LNCaP clone FGC (cell line): ENCODE results near the gene HSPA5.
"Not testable (repeated sequence)": the region's sequence is repeated elsewhere in the genome, so short reads cannot be mapped to it uniquely, and the experiment has no call there.

ENCODE experiments used
- DNase-seq: peaks from one replicate; pipeline ENCODE4 v3.0.0-alpha.2; 2011; ENCODE audit warnings: low read depth
- H3K4me3 ChIP-seq: 2 replicates; pipeline ENCODE4 v1.5.1; 2011; ENCODE audit warnings: mild to moderate bottlenecking, low read depth, low read length, control low read depth
- TF ChIP-seq, protein P1 (sequence below): IDR thresholded peaks from 2 replicates; pipeline ENCODE4 v1.5.1; 2012; ENCODE audit warnings: mild to moderate bottlenecking; ENCODE audit not compliant: control insufficient read depth, insufficient read depth; ENCODE audit errors: extremely low read depth

HSPA5 gene

GRCh38 chr9:125241000-125241862 lies at the start of gene HSPA5:
TSS of gene HSPA5 (minus strand) at chr9:125241343. CDS start at chr9:125241126, 217 bp downstream.
- TF ChIP-seq, protein P1, sequence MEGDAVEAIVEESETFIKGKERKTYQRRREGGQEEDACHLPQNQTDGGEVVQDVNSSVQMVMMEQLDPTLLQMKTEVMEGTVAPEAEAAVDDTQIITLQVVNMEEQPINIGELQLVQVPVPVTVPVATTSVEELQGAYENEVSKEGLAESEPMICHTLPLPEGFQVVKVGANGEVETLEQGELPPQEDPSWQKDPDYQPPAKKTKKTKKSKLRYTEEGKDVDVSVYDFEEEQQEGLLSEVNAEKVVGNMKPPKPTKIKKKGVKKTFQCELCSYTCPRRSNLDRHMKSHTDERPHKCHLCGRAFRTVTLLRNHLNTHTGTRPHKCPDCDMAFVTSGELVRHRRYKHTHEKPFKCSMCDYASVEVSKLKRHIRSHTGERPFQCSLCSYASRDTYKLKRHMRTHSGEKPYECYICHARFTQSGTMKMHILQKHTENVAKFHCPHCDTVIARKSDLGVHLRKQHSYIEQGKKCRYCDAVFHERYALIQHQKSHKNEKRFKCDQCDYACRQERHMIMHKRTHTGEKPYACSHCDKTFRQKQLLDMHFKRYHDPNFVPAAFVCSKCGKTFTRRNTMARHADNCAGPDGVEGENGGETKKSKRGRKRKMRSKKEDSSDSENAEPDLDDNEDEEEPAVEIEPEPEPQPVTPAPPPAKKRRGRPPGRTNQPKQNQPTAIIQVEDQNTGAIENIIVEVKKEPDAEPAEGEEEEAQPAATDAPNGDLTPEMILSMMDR, result peak; percentile 39
- peak within 1 kb of the TSS; percentile 93 for H3K4me3 ChIP-seq
- DNase-seq, result peak; percentile 98

DNA sequence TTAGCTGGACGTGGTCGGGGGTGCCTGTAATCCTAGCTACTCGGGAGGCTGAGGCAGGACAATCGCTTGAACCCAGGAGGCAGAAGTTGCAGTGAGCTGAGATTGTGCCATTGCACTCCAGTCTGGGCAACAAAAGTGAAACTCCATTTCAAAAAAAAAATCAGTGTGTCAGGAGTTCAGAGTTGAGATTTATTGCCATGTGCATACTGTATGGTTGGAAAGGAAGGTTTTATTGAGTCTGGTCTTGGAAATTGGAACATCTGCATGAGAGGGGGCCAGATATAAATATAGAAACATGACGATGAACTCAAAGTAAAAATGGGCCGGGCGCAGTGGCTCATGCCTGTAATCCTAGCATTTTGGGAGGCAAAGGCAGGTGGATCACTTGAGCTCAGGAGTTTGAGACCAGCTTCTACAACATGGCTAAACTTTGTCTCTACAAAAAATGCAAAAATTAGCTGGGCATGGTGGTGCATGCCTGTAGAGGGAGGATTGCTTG lies 45.8 kb upstream of the HSPA5 start:
- not testable (repeated sequence) for H3K4me3 ChIP-seq, DNase-seq

- TF ChIP-seq, protein P1, result no peak
- DNase-seq, result no peak
- no peak overlapping the region for H3K4me3 ChIP-seq
These were observed 43.7 kb upstream of the HSPA5 start for GRCh38 chr9:125284855-125285254.

DNA sequence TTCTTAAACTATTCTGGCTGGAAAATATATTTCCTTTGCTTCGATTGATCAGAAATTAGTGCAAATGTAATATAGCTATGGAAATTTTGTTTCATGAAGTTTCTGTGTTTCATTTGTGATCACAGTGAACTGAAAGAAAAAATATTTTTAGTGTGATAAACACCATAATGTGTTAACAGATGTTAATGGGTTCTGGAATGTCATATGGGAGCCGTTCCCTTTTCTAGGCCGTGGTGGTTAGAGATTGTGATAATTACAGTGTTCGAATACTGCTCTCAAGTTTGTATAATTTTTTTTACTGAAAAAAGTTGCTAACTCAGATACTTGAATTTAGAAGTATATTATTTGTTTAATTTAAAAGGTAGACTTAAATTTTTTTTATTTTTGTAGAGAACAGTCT lies 39.8 kb upstream of the HSPA5 start:
- TF ChIP-seq, protein P1, result no peak
- no peak overlapping the region for H3K4me3 ChIP-seq
- DNase-seq, result no peak

DNA sequence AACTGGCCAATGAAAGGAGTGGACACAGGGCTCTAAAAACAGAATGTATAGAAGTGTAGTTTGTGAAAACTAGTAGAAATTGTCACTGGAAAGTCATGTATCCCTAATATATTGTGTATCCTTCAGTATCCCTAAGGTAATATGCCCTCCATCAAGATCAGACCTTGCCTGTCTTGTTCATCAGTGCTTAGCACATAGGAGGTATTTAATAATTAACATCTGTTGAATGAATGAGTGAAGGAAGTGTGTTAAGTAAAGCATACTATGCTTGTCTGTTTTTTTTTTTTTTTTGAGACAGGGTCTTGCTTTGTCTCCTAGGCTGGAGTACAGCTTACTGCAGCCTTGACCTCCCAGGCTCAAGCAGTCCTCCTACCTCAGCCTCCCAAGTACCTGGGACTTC lies 36.3 kb upstream of the HSPA5 start:
- TF ChIP-seq, protein P1, result no peak
- no peak for DNase-seq
- no peak overlapping the region for H3K4me3 ChIP-seq

- no peak overlapping the region for H3K4me3 ChIP-seq
- no peak for DNase-seq
- TF ChIP-seq, protein P1, result no peak
These were observed 35.6 kb upstream of the HSPA5 start for GRCh38 chr9:125276771-125277170.

GRCh38 chr9:125272697-125273096 lies 31.6 kb upstream of the HSPA5 start:
- TF ChIP-seq, protein P1, result no peak
- peak; percentile 78 for DNase-seq
- peak overlapping the region; percentile 23; the same call in 1 of the 2 replicates for H3K4me3 ChIP-seq
